Subcutaneous adipose tissue (tissue), 4 donors: ENCODE measurements around the gene RASEF. TPM values are rescaled to one million over a fixed set of nuclear protein-coding genes. Genes with fewer than 3 reads are reported as not detected.

ENCODE experiments used
- total RNA-seq, 4 donors: library from RNA; depleted of rRNA; stranded (reverse); fragments of >200 nt; gene quantifications; one replicate each; pipeline ENCODE4 v1.1.0, GENCODE V29; 2016
- TF ChIP-seq, protein P1 (sequence below): fragments of 450-650 bp; IDR thresholded peaks from one replicate; pipeline ENCODE4 v1.5.1; 2016; ENCODE audit warnings: low read depth, mild to moderate bottlenecking, control low read depth, antibody characterized with exemption, moderate library complexity

RASEF gene
- total RNA-seq, 4 donors from 2014 or later: under 0.01 to 0.16 TPM; not detected in 2

DNA sequence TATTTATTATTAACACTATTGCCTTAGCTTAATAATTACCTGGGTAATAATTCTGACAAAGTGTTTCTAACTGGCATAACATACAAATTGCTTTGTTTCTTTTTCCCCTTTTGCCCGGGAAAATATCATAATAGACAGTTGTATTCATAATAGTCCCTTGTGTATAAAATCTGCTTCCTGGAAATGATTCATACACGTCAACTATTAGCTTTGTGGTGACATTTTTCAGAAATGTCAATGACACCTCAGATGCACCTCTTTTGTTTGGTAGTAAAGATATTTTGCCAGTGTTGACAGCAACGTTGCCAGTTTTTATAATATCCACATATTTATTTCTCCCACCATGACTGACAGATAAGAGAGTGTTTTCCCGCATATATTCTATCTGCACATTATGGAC is 73.0 kb downstream of the RASEF start:
- TF ChIP-seq, protein P1, sequence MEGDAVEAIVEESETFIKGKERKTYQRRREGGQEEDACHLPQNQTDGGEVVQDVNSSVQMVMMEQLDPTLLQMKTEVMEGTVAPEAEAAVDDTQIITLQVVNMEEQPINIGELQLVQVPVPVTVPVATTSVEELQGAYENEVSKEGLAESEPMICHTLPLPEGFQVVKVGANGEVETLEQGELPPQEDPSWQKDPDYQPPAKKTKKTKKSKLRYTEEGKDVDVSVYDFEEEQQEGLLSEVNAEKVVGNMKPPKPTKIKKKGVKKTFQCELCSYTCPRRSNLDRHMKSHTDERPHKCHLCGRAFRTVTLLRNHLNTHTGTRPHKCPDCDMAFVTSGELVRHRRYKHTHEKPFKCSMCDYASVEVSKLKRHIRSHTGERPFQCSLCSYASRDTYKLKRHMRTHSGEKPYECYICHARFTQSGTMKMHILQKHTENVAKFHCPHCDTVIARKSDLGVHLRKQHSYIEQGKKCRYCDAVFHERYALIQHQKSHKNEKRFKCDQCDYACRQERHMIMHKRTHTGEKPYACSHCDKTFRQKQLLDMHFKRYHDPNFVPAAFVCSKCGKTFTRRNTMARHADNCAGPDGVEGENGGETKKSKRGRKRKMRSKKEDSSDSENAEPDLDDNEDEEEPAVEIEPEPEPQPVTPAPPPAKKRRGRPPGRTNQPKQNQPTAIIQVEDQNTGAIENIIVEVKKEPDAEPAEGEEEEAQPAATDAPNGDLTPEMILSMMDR: no peak

DNA sequence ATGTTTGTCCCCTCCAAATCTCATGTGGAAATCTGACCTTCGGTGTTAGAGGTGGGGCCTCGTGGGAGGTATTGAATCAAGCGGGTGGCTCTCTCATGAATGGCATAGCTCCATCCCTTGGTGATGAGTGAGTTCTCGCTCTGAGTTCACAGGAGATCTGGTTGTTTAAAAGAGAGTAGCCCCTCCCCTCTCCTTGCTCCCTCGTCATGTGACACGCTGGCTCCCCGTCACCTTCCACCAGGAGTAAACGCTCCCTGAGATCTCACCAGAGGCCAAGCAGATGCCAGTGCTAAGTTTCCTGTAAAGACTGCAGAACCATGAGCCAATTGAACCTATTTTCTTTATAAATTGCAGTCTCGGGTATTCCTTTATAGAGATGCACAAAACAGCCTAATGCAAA is 74.5 kb downstream of the RASEF start:
- TF ChIP-seq, protein P1: no peak

DNA sequence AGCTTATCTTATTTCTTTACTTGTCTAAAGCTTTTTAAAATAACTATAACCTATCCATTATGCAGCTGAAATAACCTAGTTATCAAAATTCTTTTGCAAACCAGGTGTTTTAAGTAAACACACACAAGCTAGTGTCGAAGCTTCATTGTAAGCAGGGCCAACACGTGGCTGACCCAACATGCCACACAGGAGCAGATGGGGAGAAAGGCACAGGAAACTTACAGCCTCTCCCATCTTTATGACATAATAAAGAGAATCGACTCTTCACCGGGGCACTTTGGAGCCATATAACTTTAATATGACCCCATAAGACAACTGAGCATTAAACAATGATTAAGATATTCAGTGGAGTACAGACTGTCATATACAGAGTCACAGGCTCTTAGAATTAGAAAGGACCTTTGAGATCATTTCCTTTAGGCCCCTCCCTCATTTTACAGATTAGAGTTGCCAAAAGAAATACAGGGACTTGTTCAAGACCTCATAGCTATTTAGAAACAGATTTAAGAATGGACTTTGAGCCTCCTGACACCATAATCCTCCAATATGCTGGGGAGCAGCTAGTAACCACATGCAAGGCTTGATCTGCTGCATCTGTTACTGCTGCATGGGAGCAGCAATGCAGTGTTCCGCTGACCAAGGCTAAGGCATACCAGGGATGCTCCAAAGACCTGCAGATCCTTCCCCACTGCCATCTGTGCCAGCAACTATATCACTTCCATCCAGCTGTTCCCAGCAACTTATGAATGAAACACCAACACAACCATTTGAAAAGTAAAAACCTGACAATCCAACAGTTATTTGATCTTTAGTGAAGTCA is 75.4 kb downstream of the RASEF start:
- TF ChIP-seq, protein P1: no peak

DNA sequence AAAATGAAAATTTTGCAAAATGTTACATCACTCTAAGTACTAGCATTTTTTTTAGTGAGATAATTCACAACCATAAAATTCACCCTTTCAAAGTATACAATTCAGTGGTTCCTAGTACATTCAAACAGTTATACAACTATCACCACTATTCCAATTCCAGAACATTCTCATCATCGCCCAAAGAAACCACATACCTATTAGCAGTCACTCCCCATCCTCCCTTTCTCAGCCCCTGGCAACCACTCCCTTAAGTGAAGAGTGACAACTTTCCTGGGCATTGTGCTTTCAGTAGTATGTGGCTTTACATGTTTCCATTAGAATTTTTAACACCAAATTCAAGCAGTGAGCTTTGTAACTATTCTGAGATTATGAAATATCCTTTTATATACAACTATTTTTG is 81.4 kb downstream of the RASEF start:
- TF ChIP-seq, protein P1: no peak

DNA sequence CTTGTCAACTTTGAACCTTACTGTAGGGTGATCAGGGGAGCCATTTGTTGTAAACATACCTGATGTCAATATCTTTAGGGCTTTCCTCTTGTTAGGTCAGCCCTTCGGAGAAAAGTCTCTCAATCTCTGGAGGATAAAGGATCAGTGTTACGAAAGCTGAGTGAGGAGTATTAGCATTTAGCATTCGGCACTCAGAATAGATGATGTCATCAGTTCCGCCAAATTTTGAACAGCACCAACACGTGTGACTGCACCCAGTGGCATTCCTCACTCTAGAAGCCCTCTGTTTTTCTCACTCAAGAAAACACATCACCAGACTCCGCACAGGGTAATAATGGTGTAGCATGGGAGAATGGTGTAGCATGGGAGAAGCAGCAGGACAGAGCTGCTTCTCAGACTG is 87.8 kb downstream of the RASEF start:
- TF ChIP-seq, protein P1: no peak

DNA sequence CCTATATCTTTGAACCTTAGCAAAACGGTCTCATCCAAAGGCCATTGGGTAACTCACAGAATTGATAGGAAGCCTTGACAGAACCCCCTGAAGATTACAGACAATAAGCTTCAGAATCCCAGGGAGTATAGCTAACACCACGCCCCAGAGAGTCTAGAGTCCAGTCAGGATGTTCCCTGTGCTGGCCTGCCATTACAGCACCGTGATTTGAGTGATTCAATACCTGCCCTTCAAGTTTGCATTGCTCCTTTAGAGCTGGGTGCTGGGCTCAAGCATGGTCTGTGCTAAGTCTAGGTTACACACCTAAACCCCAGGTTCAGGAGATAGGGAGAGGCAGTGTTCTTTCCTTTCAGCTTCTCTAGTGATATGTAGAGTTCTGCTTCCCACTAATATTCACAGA is 90.5 kb downstream of the RASEF start:
- TF ChIP-seq, protein P1: no peak

DNA sequence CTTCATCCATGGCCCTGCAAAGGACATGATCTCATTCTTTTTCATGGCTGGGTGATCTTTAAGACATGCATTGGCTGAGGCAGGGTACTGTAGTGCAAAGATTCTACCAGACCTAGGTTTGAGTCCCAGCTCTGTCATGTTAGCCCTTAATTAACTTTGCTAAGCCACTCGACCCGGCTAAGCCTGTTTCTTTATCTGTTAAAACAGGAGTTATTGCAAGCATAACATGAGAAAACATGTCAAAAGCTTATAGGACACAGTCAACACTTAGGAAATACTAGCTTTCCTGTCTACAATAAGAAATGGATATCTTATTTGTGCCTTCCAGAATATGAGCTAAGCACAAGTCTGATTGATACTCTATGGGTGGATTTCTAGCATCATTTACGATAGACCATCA is 92.6 kb downstream of the RASEF start:
- TF ChIP-seq, protein P1: no peak
